BLaER1 (cell line): Measurements from ENCODE around the gene HCAR2.
"Not testable (repeated sequence)": the region's sequence is repeated elsewhere in the genome, so short reads cannot be mapped to it uniquely, and the experiment has no call there.

ENCODE experiments used
- H3K27ac ChIP-seq: shearing (Covaris generic); formaldehyde crosslinking; 2 replicates; pipeline ENCODE4 v1.8.1; 2022
- H3K27me3 ChIP-seq: shearing (Covaris generic); formaldehyde crosslinking; 2 replicates; pipeline ENCODE4 v1.8.1; 2022
- H3K36me3 ChIP-seq: shearing (Covaris generic); formaldehyde crosslinking; 2 replicates; pipeline ENCODE4 v1.8.1; 2022
- H3K4me1 ChIP-seq: shearing (Covaris generic); formaldehyde crosslinking; 2 replicates; pipeline ENCODE4 v1.8.1; 2022
- H3K4me2 ChIP-seq: shearing (Covaris generic); formaldehyde crosslinking; 2 replicates; pipeline ENCODE4 v1.8.1; 2022
- H3K4me3 ChIP-seq: shearing (Covaris generic); formaldehyde crosslinking; 2 replicates; pipeline ENCODE4 v1.8.1; 2022
- H3K9ac ChIP-seq: shearing (Covaris generic); formaldehyde crosslinking; 2 replicates; pipeline ENCODE4 v1.8.1; 2022
- H3K9me3 ChIP-seq: shearing (Covaris generic); formaldehyde crosslinking; 2 replicates; pipeline ENCODE4 v1.8.1; 2022
- H4K20me1 ChIP-seq: shearing (Covaris generic); formaldehyde crosslinking; 2 replicates; pipeline ENCODE4 v1.8.1; 2022
- Cebpa-rat ChIP-seq: shearing (Covaris generic); IDR thresholded peaks from 2 replicates; pipeline ENCODE4 v1.8.1; 2022

HCAR2 gene

DNA sequence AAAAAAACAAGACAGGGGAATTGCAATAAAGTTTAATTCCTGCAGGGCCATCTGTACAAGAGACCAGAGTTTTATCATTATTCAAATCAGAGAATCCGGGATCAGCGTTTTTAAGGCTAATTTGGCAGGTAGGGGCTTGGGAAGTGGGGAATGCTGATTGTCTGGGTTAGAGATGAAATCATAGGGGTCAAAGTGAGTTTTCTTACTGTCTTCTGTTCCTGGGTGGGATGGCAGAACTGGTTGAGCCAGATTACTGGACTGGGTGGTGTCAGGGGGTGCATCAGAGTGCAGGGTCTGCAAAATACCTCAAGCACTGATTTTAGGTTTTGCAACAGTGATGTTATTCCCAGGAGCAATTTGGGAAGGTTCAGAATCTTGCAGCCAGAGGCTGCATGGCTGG lies 7.2 kb upstream of the HCAR2 start:
- not testable (repeated sequence) for H3K36me3 ChIP-seq, H3K4me1 ChIP-seq, H3K9ac ChIP-seq, H3K27me3 ChIP-seq, H3K4me3 ChIP-seq, H3K4me2 ChIP-seq, H3K27ac ChIP-seq, H4K20me1 ChIP-seq, H3K9me3 ChIP-seq

- not testable (repeated sequence) for H3K4me2 ChIP-seq, H3K9ac ChIP-seq, H3K4me1 ChIP-seq, H3K36me3 ChIP-seq, H3K27ac ChIP-seq, H3K9me3 ChIP-seq, H4K20me1 ChIP-seq, H3K27me3 ChIP-seq, H3K4me3 ChIP-seq
These were observed 6.1 kb upstream of the HCAR2 start for GRCh38 chr12:122709287-122709686.

DNA sequence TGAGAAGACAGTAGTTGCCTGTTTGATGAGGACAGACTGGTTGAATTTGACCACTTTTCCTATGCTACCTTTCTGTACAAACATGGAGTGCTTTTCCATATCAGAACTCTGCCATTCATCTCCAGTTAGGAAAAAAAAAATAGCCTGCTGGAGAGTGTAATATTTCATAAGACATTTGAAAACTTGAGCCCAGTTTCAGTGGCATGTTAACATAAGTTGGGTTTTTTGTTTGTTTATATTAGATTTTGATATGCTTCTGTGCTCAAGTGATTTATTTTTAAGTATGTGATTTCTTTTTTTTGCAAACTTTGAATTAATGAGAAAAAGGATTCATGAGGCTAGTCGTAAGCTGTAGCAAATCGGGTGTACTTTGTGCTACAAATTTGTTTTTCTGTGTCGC lies 684 bp upstream of the HCAR2 start:
- not testable (repeated sequence) for H3K9me3 ChIP-seq, H3K9ac ChIP-seq, H3K36me3 ChIP-seq, H4K20me1 ChIP-seq, H3K4me2 ChIP-seq, H3K27ac ChIP-seq, H3K27me3 ChIP-seq, H3K4me1 ChIP-seq, H3K4me3 ChIP-seq

GRCh38 chr12:122701481-122701880 lies 1.7 kb downstream of the HCAR2 start:
- H3K36me3 ChIP-seq, H3K27ac ChIP-seq, H3K4me3 ChIP-seq, H4K20me1 ChIP-seq, H3K4me2 ChIP-seq, H3K9me3 ChIP-seq, H3K27me3 ChIP-seq, H3K9ac ChIP-seq, H3K4me1 ChIP-seq: not testable (repeated sequence)

DNA sequence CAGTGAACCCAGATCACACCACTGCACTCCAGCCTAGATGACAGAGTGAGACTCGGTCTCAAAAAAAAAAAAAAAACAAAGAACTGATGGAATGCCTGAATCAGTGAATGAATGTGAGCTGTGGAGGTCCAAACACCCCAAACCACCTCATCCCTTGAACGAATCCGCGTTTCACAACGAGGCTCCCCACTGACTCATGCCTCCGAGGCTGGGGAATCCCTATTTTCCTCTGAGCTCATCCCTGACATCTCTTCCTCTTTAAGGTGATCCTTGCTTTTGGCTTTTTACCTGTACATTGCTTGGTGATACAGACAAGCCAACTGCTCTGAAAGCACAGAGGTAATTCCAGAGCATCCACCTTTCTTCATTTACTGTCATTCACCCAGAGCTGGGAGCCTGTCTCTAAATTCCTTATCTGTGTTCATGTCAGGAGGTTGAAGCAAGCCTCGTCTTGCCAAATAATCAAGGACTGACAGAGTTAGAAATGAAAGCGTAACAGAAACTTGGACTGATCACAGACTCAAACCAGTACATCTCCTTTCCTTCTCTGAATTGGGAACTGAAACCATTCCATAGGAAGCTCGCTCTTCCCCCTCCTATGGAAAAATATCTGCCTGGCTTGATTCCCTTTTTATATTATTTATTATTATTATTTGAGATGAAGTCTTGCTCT lies 3.0 kb downstream of the HCAR2 start:
- not testable (repeated sequence) for H3K27ac ChIP-seq, H3K4me2 ChIP-seq, H3K9me3 ChIP-seq, H3K27me3 ChIP-seq, H3K4me1 ChIP-seq, H3K36me3 ChIP-seq, H3K4me3 ChIP-seq, H3K9ac ChIP-seq, H4K20me1 ChIP-seq

- not testable (repeated sequence) for H3K36me3 ChIP-seq, H3K27ac ChIP-seq, H3K9ac ChIP-seq, H3K27me3 ChIP-seq, H3K9me3 ChIP-seq, H3K4me3 ChIP-seq, H3K4me1 ChIP-seq, H3K4me2 ChIP-seq, H4K20me1 ChIP-seq
These were observed 6.2 kb downstream of the HCAR2 start for GRCh38 chr12:122696922-122697321.

GRCh38 chr12:122691566-122691965 lies 11.6 kb downstream of the HCAR2 start:
- Histone ChIP-seq H4K20me1 (no peaks in the 10 kb centered on the region), H3K9me3 (no peaks in the 10 kb centered on the region), H3K27me3 (no peaks in the 10 kb centered on the region), H3K36me3 (no peaks in the 10 kb centered on the region), H3K4me2 (no peak overlapping the region), H3K4me3 (no peak overlapping the region), H3K9ac (no peak overlapping the region), H3K27ac (no peak overlapping the region), H3K4me1 (0 out of 2 replicates have a peak, but pooled peaks cover 5% of the 10 kb centered on the region)
- no peak for TF ChIP-seq Cebpa-rat

DNA sequence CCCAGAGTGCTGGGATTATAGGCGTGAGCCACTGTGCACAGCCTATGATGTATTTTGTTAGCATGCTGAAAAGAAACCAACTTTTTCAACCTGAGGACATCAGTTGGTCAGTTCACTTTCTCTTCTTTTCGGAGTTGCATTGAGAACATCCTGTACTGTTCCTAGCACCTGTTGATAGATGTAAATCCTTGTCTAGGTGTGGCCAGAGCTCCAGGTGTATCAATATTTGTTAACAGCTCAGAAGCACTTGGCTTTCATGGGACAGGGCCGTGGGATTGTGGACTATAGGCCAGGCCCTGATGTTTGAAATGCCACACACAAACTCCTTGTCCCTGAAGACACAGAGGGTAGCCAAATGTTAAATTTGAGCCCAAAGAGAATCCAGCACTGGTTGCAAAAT lies 14.9 kb downstream of the HCAR2 start:
- H3K36me3 ChIP-seq = no peaks in the 10 kb centered on the region
- no peaks in the 10 kb centered on the region for H4K20me1 ChIP-seq
- H3K4me3 ChIP-seq = no peak overlapping the region
- no peaks in the 10 kb centered on the region for H3K27me3 ChIP-seq
- no peak for TF ChIP-seq Cebpa-rat
- H3K9me3 ChIP-seq = no peaks in the 10 kb centered on the region
- no peak overlapping the region for H3K27ac ChIP-seq
- H3K4me1 ChIP-seq = 0 out of 2 replicates have a peak, but pooled peaks cover 5% of the 10 kb centered on the region
- H3K4me2 ChIP-seq = no peak overlapping the region
- H3K9ac ChIP-seq = no peak overlapping the region

- Histone ChIP-seq H3K36me3 (no peaks in the 10 kb centered on the region), H4K20me1 (no peaks in the 10 kb centered on the region), H3K9ac (no peak overlapping the region), H3K4me1 (0 out of 2 replicates have a peak, but pooled peaks cover 5% of the 10 kb centered on the region), H3K9me3 (no peaks in the 10 kb centered on the region), H3K27me3 (no peaks in the 10 kb centered on the region), H3K27ac (no peak overlapping the region), H3K4me3 (no peak overlapping the region), H3K4me2 (no peak overlapping the region)
- no peak for TF ChIP-seq Cebpa-rat
These were observed 16.1 kb downstream of the HCAR2 start for GRCh38 chr12:122687086-122687485.

GRCh38 chr12:122686538-122686937 lies 16.6 kb downstream of the HCAR2 start:
- H3K4me1 ChIP-seq = 0 out of 2 replicates have a peak, but pooled peaks cover 4% of the 10 kb centered on the region
- no peak overlapping the region for H3K9ac ChIP-seq
- no peaks in the 10 kb centered on the region for H4K20me1 ChIP-seq
- no peaks in the 10 kb centered on the region for H3K9me3 ChIP-seq
- no peak for TF ChIP-seq Cebpa-rat
- no peak overlapping the region for H3K4me3 ChIP-seq
- no peaks in the 10 kb centered on the region for H3K27me3 ChIP-seq
- no peaks in the 10 kb centered on the region for H3K36me3 ChIP-seq
- no peak overlapping the region for H3K4me2 ChIP-seq
- H3K27ac ChIP-seq = no peak overlapping the region

DNA sequence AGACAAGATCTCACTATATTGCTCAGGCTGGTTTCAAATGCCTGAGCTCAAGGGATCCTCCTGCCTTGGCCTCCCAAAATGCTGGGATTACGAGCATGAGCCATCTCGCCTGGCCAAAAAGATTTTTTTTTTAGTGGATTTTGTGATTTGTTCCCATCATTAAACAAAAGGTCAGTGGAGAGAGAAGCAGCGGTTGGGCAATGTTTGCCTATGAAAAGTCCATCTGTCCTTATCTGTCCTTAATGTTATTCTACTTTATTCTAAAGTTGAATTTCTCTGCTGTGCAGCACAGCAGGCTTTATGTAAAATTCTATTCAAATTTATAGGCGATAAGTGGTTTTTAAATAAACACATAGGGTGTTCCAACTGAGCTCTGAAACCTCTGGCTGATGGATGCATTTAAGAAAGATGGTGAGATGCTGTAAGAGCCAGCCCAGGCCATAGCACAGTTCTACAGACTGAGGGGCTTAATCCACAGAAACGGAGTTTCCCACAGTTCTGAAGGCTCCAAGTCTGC lies 18.8 kb downstream of the HCAR2 start:
- Histone ChIP-seq H3K36me3 (no peaks in the 10 kb centered on the region), H3K9me3 (no peaks in the 10 kb centered on the region), H3K4me2 (no peak overlapping the region), H3K4me1 (peaks cover 8% of the 10 kb centered on the region; the same call in 1 of the 2 replicates), H3K27ac (no peak overlapping the region), H3K27me3 (no peaks in the 10 kb centered on the region), H3K9ac (no peak overlapping the region), H3K4me3 (no peak overlapping the region), H4K20me1 (no peaks in the 10 kb centered on the region)
- TF ChIP-seq Cebpa-rat = no peak
